HG02571 (cell line): ENCODE measurements around the gene DCDC2C.
"Not testable (repeated sequence)": the region's sequence is repeated elsewhere in the genome, so short reads cannot be mapped to it uniquely, and the experiment has no call there.

Experiments
- ATAC-seq: cut with Tn5 transposase; IDR thresholded peaks from one replicate; pipeline ENCODE4 v1.9.1; 2021; ENCODE audit warnings: mild to moderate bottlenecking, moderate library complexity; ENCODE audit not compliant: unreplicated experiment

The DCDC2C gene

GRCh38 chr2:3703236-3703756 is at the start of gene DCDC2C:
Gene DCDC2C, plus strand, starts transcription at chr2:3703575. Its CDS starts 177 bp downstream, at chr2:3703752.
- ATAC-seq: no peak

GRCh38 chr2:3654011-3654410 is 49.4 kb upstream of the DCDC2C start:
- ATAC-seq: no peak

DNA sequence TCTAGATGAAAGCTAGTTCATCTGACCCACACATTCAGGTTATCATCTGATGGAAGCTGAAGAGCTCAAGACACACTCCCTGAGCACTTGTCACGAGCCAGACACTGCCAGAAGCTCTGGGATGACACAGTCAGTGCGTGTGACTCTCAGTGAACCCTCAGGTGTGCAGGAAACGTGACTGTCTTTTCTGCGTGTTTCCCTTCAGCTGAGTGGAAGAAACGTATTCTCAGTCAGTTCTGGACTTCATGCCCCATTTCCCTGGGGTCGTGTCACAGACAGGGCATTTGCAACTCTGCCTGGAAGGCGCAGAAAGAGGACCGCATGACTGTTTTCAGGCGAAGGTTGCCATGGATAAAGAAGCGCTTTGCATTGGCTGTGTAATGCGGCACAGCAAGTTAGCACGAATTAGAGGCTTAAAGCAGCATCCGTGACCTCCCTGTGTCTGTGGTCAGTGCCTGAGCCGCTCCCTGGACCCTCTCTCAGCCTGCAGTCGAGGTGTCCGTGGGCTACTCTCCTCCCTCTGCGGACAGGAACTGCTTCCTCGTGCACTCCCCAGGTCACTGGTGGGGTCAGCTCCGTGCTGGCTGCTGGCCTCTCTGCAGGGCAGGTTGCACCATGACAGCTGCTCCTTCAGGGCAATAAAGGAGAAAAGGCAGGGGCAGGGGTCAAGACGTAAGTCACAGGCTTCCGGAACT is 48.7 kb upstream of the DCDC2C start:
- no peak for ATAC-seq

GRCh38 chr2:3655871-3656761 is 47.3 kb upstream of the DCDC2C start:
- no peak for ATAC-seq

DNA sequence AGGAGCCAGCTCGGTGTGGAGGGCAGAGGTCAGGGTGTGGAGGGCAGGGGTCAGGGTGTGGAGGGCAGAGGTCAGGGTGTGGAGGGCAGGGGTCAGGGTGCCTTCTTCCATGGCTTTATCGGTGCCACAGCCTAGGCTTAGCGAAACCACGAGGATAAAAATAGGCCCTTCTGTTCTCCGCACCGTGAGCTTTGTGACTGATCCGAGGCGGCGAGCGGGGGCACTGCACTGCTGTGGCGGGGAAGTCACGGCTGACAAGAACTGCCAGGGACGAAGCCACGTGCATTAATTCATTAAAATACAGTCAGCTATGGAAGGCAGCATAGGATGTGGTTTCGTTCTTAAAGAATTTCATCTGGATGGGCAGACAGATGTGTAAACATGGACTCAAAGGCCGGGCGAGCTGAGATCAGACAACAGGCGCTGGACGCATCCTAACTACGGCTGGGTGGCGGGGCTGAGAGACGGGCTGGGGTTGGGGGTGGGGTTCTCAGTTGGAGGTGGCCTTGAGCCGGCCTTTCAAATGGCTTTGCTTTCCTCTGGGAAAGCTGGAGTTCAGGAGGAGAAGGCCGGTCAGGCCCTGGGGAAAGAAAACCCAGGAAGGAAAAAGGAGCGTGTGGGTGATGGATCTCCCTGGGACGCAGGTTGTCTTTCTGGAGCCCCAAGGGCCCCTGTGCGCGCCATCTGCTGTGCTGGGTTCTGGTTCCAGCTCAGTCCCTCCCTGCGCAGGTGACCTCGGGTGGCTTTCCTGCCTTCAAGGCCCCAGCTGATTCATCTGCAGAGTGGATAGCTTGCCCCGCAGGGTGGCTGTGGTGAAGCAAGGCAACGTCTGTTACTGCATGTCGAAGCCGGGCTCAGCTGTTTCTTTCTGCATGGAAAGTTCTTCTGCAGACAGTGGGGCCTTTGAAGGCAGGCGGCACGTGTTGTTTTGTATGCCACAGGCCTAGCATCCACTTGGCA is 46.3 kb upstream of the DCDC2C start:
- no peak for ATAC-seq

DNA sequence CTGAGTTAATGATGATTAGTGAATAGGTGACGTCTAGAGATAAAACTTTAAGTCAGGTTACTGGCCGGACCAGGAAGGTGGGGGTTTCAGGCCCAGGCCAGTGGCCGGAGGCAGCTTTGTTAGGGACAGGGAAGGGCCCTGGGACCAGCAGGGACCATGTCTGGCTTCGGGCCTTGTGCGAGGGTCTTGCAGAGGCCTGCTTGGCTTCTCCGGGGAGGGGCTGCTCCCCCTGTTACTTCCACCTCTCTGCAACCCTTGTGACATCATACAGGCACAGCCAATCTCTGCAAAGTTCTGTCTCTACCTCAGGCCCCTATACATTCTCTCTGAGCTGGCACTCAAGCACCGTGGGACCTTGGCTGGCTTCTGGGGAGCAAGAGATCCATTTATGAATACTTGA is 45.5 kb upstream of the DCDC2C start, which contains the start of gene ALLC:
Gene ALLC (plus strand): TSS at position 320 of the 400 bp plus-strand sequence. CDS start 12,958 bp downstream, outside the sequence.
- ATAC-seq: no peak

DNA sequence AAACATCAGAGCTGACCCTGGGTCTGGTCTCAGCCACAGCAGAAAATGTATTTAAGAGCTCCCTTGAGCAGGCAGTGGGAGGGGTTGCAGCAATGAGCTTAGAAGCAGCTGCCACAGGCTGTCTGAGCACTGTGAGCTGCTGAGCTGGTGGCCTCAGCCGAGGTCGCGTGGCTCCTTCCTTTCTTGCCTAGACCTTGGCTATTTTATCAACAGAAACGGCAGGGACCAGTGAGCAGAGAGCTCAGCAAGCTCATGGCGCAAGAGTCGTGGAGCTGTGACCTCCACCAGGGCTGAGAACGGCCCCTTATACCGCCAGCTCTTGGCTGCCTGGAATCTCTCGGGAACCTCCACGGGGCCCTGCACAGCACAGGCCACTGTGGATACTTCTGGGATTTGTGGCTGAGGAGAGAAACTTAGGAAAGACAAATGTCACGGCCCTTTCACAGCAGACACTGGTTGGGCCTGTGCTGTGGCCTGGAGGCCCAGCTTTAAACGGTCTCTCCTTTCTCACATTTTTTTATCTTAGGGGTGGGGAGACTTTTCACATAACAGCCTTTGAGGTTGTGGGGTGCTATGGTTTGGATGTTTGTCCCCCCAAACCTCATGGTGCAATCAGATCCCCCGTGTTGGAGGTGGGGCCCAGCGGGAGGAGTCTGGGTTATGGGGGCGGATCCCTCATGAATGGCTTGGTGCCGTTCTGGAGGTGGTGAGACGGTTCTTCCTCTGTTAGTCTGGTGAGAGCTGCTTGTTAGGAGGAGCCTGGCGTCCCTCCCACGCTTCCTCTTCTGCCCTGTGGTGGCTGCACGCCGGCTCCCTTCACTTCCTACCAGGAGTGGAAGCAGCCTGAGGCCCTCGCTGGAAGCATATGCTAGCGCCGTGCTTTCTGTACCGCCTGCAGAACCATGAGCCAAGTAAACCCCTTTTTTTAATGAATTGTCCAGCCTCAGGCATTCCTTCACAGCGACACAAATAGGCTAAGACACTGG is 43.6 kb upstream of the DCDC2C start:
- ATAC-seq: no peak

- not testable (repeated sequence) for ATAC-seq
Observed at GRCh38 chr2:3660640-3661039, 42.7 kb upstream of the DCDC2C start.

DNA sequence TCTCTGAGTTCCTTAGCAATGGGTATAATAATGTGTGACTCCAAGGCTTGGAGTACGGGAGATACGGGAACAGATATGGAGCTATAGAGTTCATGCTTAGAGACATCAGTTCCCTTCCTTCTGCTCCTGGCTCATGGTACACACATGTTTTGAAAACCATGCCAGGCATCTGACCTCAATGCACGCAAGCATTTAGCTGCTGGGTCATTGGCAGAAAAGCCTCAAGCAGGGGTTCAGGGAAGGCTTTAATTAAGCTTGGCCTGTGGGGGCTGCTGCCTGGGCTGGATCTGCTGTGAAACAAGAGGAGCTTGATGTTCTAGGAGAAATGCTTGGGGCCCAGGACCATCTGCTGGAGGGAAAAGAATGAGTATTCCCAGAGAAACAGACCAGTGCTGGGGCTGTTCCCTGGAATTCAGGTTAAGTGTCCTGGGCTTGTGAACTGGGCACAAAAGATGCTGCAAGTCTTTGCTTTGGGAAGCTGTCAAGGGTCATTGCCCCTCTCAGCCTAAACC is 42.2 kb upstream of the DCDC2C start:
- no peak for ATAC-seq

DNA sequence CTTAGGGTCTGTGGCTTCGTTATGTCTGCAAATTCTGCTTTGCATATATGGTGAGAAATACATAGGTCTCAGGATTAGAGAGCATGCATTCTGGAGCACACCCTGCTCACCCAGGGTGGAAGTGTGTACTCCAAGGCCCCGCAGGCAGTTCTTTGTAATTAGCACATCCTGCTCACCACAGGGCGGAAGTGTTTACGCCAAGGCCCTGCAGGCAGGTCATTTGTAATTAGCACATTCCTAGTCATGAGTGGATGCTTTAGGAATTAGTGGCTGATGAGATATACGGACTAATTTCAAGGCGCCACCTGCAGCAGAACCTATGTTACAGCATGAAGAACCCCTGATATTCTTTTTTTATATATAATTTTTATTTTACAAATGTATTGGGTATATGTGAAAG is 41.1 kb upstream of the DCDC2C start:
- ATAC-seq: no peak

GRCh38 chr2:3664118-3664517 is 39.3 kb upstream of the DCDC2C start:
- no peak for ATAC-seq

DNA sequence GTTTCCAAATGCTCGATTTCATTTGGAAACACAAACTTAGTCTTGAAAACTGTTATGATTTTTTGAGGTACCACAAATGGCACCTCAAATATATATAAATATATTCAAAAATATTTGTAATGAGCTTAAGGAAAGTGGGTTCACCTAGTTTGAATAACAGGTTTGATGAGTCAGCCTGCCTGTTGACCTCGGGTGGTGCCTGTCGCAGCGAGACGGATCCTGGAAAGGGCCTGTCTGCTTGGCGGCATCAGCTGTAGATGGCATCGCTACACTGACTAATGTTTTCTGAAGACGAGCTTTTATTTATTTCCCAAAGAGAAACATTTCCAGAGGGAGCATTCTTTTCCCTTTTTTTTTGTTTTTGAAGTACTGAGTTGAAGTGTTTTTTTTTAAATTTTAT is 38.5 kb upstream of the DCDC2C start:
- ATAC-seq: no peak

DNA sequence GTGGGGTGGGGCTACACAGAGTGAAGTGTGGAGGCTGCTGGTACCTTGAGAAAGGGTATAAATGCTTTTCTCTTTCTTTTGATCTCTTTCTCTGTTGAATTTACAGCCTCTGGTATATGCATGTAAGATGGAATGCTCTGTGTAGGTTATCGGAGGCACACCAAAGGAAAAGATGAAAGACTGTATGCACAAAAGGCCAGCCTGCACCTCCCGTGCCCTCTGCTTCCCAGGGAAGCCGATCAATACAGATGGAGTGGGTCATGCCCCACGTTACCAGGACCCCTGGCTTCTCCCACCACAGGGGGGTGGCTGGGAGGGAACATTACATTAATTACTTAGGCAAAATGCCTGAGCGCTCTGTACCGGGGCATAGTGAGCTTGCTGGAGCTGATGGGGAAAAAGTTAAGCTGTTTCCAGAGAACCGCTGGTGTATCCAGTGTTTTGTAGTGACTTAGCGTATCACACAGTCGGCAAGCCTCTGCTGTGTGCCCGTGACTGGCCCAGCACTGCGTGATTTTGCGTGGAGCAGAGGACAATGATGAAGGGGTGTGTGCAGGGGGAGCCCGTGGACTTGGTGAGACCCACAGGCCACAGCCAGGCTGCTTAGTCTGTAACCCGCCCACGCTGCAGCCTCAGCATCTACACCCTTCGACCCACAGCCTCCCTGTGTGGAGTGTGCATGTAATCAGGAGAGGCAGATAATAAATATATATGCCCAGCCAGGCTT is 37.3 kb upstream of the DCDC2C start:
- no peak for ATAC-seq

DNA sequence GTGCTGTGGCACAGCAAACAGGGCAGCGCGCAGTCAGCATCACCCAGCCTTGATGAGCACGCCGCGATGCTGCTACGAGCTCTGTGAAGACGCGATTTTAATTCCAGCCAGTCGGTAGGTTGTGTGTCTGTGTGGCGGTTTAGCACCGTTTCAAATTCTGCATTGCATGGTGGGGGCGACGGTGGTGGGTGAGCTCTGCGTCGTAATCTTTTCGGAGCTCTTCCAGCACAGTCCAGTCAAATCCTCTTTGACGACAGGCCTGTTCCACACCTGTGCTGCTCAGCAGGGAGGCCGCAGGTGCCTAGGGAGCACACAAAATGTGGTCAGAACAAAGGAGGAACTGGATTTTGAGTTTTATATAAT is 36.8 kb upstream of the DCDC2C start:
- ATAC-seq: no peak

DNA sequence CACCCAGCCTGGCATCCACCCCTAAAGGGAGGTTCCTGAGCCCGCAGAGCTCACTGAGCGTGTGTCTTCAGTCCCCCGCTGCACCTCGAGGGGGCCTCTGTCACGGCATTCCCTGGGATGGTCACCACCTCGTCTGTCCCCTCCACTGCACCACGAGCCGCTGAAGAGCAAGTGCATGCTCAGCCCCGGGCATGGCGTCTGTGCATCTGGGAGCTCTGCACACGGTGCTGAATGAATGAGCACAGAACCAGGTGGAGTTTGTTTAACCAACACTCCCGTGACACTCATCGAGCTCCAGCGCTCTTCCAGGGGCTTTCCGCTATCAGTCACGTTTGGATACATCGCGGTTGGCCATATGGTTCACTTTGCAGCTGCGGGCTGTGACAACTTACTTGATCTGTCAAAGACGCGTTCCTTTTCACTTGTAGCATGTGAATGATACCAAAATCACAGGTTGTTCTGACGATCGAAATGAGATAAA is 36.2 kb upstream of the DCDC2C start:
- ATAC-seq: no peak

DNA sequence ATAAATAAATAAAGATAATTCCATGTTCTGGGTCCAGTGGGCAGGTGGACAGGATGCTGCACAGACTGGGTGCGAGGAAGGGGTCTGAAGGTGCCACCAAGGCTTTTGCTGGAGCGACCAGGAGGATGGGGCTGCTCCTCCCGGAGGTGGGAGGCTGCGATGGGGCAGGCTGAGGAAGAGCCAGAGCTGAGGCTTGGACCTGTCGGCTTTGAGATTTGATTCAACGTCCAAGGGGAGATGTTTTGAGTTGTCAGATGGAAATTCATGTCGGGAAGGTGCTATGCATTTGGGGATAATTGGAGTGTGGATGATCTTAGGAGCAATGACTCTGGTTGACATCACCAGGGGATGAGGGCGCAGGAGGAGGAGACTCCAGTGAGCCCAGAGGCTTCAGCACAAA is 33.7 kb upstream of the DCDC2C start:
- ATAC-seq: no peak

DNA sequence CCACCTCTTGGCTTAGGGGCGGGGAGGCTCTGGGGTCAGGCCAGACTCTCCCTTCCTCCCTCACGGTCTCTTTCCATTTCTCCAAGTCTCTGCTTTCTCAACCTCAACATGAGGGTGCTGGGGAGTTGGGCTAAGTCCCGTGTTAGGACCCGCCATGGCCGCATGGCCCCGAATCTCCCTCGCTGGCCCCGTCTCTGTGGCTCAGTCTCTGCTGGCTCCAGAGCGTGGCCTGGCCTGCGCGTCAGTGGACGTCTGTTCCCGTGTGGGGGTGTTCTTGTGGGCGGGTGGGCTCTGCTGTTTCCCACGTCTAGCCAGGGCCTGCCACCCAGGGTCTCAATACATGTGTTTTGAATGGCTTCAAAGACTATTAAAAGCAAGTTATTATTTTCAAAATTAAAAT is 33.0 kb upstream of the DCDC2C start:
- no peak for ATAC-seq

GRCh38 chr2:3670941-3671340 is 32.4 kb upstream of the DCDC2C start:
- no peak for ATAC-seq
